Measurements from ENCODE around the gene EPHA10.

Gene EPHA10

GRCh38 chr1:37752583-37753471 lies 12.1 kb downstream of the EPHA10 start:
- ChIA-PET CTCF (no interaction called here), POLR2A (no interaction called here)
- DNase-seq (ENCODE audit: extremely low spot score) = peak; percentile 71
- TF ChIP-seq CTCF (IDR thresholded peaks at IDR 0.05; ENCODE audit: control extremely low read depth, extremely low read depth, low read depth, missing control alignments) = no peak

- no peak for DNase-seq (ENCODE audit: extremely low spot score)
- POLR2A ChIA-PET = no interaction called here
- CTCF ChIA-PET = no interaction called here
- TF ChIP-seq CTCF (IDR thresholded peaks at IDR 0.05; ENCODE audit: control extremely low read depth, extremely low read depth, low read depth, missing control alignments) = no peak
These were observed 12.7 kb downstream of the EPHA10 start for GRCh38 chr1:37752213-37752582.

- POLR2A ChIA-PET = no interaction called here
- TF ChIP-seq CTCF (IDR thresholded peaks at IDR 0.05; ENCODE audit: control extremely low read depth, extremely low read depth, low read depth, missing control alignments) = no peak
- no peak for DNase-seq (ENCODE audit: extremely low spot score)
- CTCF ChIA-PET = no interaction called here
These were observed 16.4 kb downstream of the EPHA10 start for GRCh38 chr1:37748565-37748964.

- no peak for TF ChIP-seq CTCF (IDR thresholded peaks at IDR 0.05; ENCODE audit: control extremely low read depth, extremely low read depth, low read depth, missing control alignments)
- POLR2A ChIA-PET = no interaction called here
- CTCF ChIA-PET = no interaction called here
- no peak for DNase-seq (ENCODE audit: extremely low spot score)
These were observed 18.1 kb downstream of the EPHA10 start for GRCh38 chr1:37746806-37747205.

GRCh38 chr1:37741662-37742061 lies 23.3 kb downstream of the EPHA10 start:
- DNase-seq (ENCODE audit: extremely low spot score) = no peak
- no peak for TF ChIP-seq CTCF (IDR thresholded peaks at IDR 0.05; ENCODE audit: control extremely low read depth, extremely low read depth, low read depth, missing control alignments)
- ChIA-PET POLR2A (no interaction called here), CTCF (interaction anchor here (1.1 kb wide), 1 partner anchor 18 kb away, joined by 3 read pairs; no protein-coding TSS in a partner anchor)

GRCh38 chr1:37741130-37741529 lies 23.8 kb downstream of the EPHA10 start:
- ChIA-PET POLR2A (no interaction called here), CTCF (interaction anchor here (1.1 kb wide), 1 partner anchor 17 kb away, joined by 3 read pairs; no protein-coding TSS in a partner anchor)
- TF ChIP-seq CTCF (IDR thresholded peaks at IDR 0.05; ENCODE audit: control extremely low read depth, extremely low read depth, low read depth, missing control alignments) = no peak
- no peak for DNase-seq (ENCODE audit: extremely low spot score)
